HepG2 (cell line): ENCODE results near the gene NDUFS2. TPM values are rescaled to one million over a fixed set of nuclear protein-coding genes. Genes with fewer than 3 reads are reported as not detected.
A peak's percentile ranks its signal among the peaks of the same experiment; 100 is the strongest.

ENCODE experiments used
- ASH2L ChIP-seq: fragments of 300-600, 200-600 bp; sonication (generic); IDR thresholded peaks from 2 replicates; pipeline ENCODE4 v1.7.0; 2017; ENCODE audit warnings: low read depth, mild to moderate bottlenecking, moderate library complexity, mixed read lengths, low read length; ENCODE audit not compliant: insufficient read length
- BHLHE40 ChIP-seq: IDR thresholded peaks from 2 replicates; pipeline ENCODE4 v1.6.1; 2011; ENCODE audit warnings: low read length, improper control_type of control experiment
- DNMT1 ChIP-seq: sonication (generic); formaldehyde crosslinking; IDR thresholded peaks from 2 replicates; pipeline ENCODE4 v1.5.1; 2020; ENCODE audit warnings: mild to moderate bottlenecking, missing genetic modification reagents
- ERF ChIP-seq: IDR thresholded peaks from 2 replicates; pipeline ENCODE4 v1.6.1; 2018; ENCODE audit warnings: missing biosample characterization, missing genetic modification reagents
- GABPB1 ChIP-seq: IDR thresholded peaks from 2 replicates; pipeline ENCODE4 v1.6.1; 2016; ENCODE audit warnings: mild to moderate bottlenecking, missing genetic modification reagents, moderate library complexity, missing compliant biosample characterization
- HNF4G ChIP-seq, 2 experiments: sonication (generic) in 1 of 2; formaldehyde crosslinking in 1 of 2; IDR thresholded peaks; 2 replicates each; pipeline versions ENCODE4 v1.4.0 to v1.6.1; 2011 to 2020; ENCODE audit warnings: borderline replicate concordance in 2 of 2, low read depth in 2 of 2, mild to moderate bottlenecking in 2 of 2, low read length in 1 of 2, missing genetic modification reagents in 1 of 2, moderate library complexity in 1 of 2
- IRF2 ChIP-seq: IDR thresholded peaks from 2 replicates; pipeline ENCODE4 v1.6.1; 2018; ENCODE audit warnings: missing genetic modification reagents, missing compliant biosample characterization
- ISL2 ChIP-seq: sonication (generic); formaldehyde crosslinking; IDR thresholded peaks from 2 replicates; pipeline ENCODE4 v1.5.0; 2020; ENCODE audit warnings: missing genetic modification reagents
- KDM3A ChIP-seq: IDR thresholded peaks from 2 replicates; pipeline ENCODE4 v1.6.1; 2018; ENCODE audit warnings: low read depth, missing compliant biosample characterization
- KLF6 ChIP-seq: IDR thresholded peaks from 2 replicates; pipeline ENCODE4 v1.8.0; 2016; ENCODE audit warnings: missing biosample characterization, missing genetic modification reagents
- MBD4 ChIP-seq: IDR thresholded peaks from 2 replicates; pipeline ENCODE4 v1.6.1; 2012; ENCODE audit warnings: low read length, inconsistent platforms, borderline replicate concordance
- MIXL1 ChIP-seq: IDR thresholded peaks from 2 replicates; pipeline ENCODE4 v1.6.1; 2016
- NR2F2 ChIP-seq: IDR thresholded peaks from 2 replicates; pipeline ENCODE4 v1.6.1; 2012; ENCODE audit warnings: low read depth, inconsistent platforms, borderline replicate concordance
- POGZ ChIP-seq: sonication (generic); formaldehyde crosslinking; IDR thresholded peaks from 2 replicates; pipeline ENCODE4 v1.4.0; 2020; ENCODE audit warnings: mild to moderate bottlenecking, missing genetic modification reagents
- ZFAT ChIP-seq: sonication (generic); formaldehyde crosslinking; conservative IDR thresholded peaks from 2 replicates; pipeline ENCODE4 v1.8.1; 2023; ENCODE audit warnings: missing genetic modification reagents, inconsistent platforms
- ZFP1 ChIP-seq: IDR thresholded peaks from 2 replicates; pipeline ENCODE4 v1.6.1; 2016
- ZNF17 ChIP-seq: sonication (generic); formaldehyde crosslinking; IDR thresholded peaks from 2 replicates; pipeline ENCODE4 v1.5.0; 2020; ENCODE audit warnings: mild to moderate bottlenecking, missing genetic modification reagents
- ZNF30 ChIP-seq: sonication (generic); formaldehyde crosslinking; IDR thresholded peaks from 2 replicates; pipeline ENCODE4 v1.5.0; 2020; ENCODE audit warnings: mild to moderate bottlenecking, missing genetic modification reagents
- ZNF451 ChIP-seq: sonication (generic); formaldehyde crosslinking; IDR thresholded peaks from 2 replicates; pipeline ENCODE4 v1.5.0; 2020; ENCODE audit warnings: mild to moderate bottlenecking, missing genetic modification reagents
- ZNF619 ChIP-seq: sonication (generic); formaldehyde crosslinking; IDR thresholded peaks from 2 replicates; pipeline ENCODE4 v1.4.0; 2020; ENCODE audit warnings: mild to moderate bottlenecking, missing genetic modification reagents
- polyA plus RNA-seq, 8 experiments: library from polyadenylated mRNA; depleted of rRNA in 3 of 8; stranded (reverse) in 7 of 8; unstranded in 1 of 8; fragments of >200 nt; fragmentation: Illumina TruSeq in 4 of 8; extraction: Trizol in 4 of 8; gene quantifications; 2 replicates each; pipeline versions ENCODE4 v1.2.1 to v1.2.3, GENCODE V29; 2011 to 2016; ENCODE audit warnings: low read depth in 4 of 8, missing spikeins in 1 of 8, mixed read lengths in 1 of 8; ENCODE audit not compliant: insufficient read depth in 1 of 8
- total RNA-seq, 5 experiments: library from RNA; depleted of rRNA; stranded (reverse); fragments of >200 nt; fragmentation: Illumina TruSeq; extraction: Trizol; gene quantifications; 2 replicates each; pipeline ENCODE4 v1.2.3, GENCODE V29; 2016; ENCODE audit warnings: low read depth in 1 of 5
- TF ChIP-seq, protein P1 (sequence below): IDR thresholded peaks from 2 replicates; pipeline ENCODE4 v1.6.1; 2016; ENCODE audit warnings: low read depth
- TF ChIP-seq, protein P2 (sequence below): sonication (generic); formaldehyde crosslinking; IDR thresholded peaks from 2 replicates; pipeline ENCODE4 v1.5.0; 2020; ENCODE audit warnings: missing genetic modification reagents
- TF ChIP-seq, protein P3 (sequence below): IDR thresholded peaks from 2 replicates; pipeline ENCODE4 v1.6.1; 2012; ENCODE audit warnings: inconsistent platforms
- TF ChIP-seq, protein P4 (sequence below): sonication (generic); formaldehyde crosslinking; IDR thresholded peaks from 2 replicates; pipeline ENCODE4 v1.4.0; 2020; ENCODE audit warnings: missing genetic modification reagents
- TF ChIP-seq, protein P5 (sequence below): sonication (generic); formaldehyde crosslinking; IDR thresholded peaks from 2 replicates; pipeline ENCODE4 v1.4.0; 2020; ENCODE audit warnings: missing genetic modification reagents

Gene NDUFS2
- total and polyA plus RNA-seq, 2 of the 13 experiments (the other 11 are each of a cell fraction or from before 2014, with no cell fraction given): 89.9 to 118 TPM

DNA sequence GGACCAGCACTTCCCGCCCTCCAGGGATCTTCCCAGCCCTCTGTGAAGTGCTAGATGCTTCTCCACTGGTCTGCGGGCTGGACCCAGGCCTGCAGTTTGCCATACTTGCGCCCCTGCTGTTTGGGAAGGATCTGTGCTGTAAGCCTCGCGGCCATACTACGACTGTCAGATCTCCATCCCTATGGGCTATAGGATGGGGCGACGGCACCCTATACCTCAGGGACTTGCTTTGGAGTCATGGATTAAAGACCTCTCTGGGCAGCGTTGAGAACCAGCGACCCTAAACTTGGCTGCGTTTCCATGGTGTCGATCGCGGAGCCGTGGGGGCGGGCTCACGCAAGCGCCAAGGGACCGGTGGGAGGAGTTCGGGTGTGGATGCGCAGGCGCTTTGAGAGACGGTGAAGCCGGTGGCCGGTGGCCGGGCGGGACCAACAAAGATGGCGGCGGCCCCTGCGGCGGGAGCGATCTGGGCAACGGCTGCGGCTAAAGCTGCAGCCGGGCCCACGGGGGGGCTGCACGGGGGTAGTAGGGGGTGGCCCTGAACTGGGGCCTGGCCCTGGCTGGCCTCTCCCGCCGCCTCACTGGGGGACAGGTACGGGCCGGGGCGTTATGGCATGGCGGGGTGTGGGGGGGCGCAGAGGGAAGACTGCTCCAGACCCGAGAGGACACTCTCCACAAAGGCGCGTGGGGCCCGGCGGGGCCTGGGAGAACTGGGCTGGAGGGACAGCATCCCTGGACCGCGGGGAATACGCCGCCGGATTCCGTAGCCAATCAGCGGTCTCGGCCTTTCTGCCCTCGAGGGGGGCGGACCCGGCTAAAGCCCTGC is 42.9 kb upstream of the NDUFS2 start, which contains the start of gene USP21 (continued):
- TF ChIP-seq, protein P1, sequence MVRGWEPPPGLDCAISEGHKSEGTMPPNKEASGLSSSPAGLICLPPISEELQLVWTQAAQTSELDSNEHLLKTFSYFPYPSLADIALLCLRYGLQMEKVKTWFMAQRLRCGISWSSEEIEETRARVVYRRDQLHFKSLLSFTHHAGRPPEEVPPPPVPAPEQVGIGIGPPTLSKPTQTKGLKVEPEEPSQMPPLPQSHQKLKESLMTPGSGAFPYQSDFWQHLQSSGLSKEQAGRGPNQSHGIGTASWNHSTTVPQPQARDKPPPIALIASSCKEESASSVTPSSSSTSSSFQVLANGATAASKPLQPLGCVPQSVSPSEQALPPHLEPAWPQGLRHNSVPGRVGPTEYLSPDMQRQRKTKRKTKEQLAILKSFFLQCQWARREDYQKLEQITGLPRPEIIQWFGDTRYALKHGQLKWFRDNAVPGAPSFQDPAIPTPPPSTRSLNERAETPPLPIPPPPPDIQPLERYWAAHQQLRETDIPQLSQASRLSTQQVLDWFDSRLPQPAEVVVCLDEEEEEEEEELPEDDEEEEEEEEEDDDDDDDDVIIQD (CRISPR knock-in tag): no peak
- no peak for TF ChIP-seq NR2F2
- no peak for TF ChIP-seq ZNF451
- no peak for TF ChIP-seq ZNF619 (CRISPR knock-in tag)
- TF ChIP-seq, protein P2, sequence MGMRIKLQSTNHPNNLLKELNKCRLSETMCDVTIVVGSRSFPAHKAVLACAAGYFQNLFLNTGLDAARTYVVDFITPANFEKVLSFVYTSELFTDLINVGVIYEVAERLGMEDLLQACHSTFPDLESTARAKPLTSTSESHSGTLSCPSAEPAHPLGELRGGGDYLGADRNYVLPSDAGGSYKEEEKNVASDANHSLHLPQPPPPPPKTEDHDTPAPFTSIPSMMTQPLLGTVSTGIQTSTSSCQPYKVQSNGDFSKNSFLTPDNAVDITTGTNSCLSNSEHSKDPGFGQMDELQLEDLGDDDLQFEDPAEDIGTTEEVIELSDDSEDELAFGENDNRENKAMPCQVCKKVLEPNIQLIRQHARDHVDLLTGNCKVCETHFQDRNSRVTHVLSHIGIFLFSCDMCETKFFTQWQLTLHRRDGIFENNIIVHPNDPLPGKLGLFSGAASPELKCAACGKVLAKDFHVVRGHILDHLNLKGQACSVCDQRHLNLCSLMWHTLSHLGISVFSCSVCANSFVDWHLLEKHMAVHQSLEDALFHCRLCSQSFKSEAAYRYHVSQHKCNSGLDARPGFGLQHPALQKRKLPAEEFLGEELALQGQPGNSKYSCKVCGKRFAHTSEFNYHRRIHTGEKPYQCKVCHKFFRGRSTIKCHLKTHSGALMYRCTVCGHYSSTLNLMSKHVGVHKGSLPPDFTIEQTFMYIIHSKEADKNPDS: no peak
- peak; percentile 21; the same call in 1 of the 2 replicates for TF ChIP-seq KDM3A (CRISPR knock-in tag)
- no peak for TF ChIP-seq BHLHE40
- no peak for TF ChIP-seq IRF2
- TF ChIP-seq, protein P3, sequence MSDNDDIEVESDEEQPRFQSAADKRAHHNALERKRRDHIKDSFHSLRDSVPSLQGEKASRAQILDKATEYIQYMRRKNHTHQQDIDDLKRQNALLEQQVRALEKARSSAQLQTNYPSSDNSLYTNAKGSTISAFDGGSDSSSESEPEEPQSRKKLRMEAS: peak; percentile 42; the same call in 1 of the 2 replicates
- TF ChIP-seq, protein P4, sequence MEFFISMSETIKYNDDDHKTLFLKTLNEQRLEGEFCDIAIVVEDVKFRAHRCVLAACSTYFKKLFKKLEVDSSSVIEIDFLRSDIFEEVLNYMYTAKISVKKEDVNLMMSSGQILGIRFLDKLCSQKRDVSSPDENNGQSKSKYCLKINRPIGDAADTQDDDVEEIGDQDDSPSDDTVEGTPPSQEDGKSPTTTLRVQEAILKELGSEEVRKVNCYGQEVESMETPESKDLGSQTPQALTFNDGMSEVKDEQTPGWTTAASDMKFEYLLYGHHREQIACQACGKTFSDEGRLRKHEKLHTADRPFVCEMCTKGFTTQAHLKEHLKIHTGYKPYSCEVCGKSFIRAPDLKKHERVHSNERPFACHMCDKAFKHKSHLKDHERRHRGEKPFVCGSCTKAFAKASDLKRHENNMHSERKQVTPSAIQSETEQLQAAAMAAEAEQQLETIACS (CRISPR knock-in tag): no peak
- TF ChIP-seq DNMT1 (CRISPR knock-in tag): no peak
- peak; percentile 56 for TF ChIP-seq POGZ (CRISPR knock-in tag)
- no peak for TF ChIP-seq ZFAT (CRISPR knock-in tag)
- TF ChIP-seq ZNF30 (CRISPR knock-in tag): no peak
- no peak for TF ChIP-seq MIXL1
- peak; percentile 86 for TF ChIP-seq GABPB1
- no peak for TF ChIP-seq ZFP1 (CRISPR knock-in tag)
- TF ChIP-seq MBD4: no peak
- peak; percentile 77 for TF ChIP-seq ASH2L
- TF ChIP-seq HNF4G (IDR thresholded peaks at IDR 0.05; ENCODE audit: borderline replicate concordance, low read depth, low read length): no peak
- 0 out of 2 replicates have a peak, but pooled peaks have one; percentile 17 for TF ChIP-seq HNF4G (CRISPR knock-in tag; IDR thresholded peaks at IDR 0.05; ENCODE audit: borderline replicate concordance, low read depth)
- 0 out of 2 replicates have a peak, but pooled peaks have one; percentile 33 for TF ChIP-seq ISL2 (CRISPR knock-in tag)
- no peak for TF ChIP-seq ZNF17 (CRISPR knock-in tag)
- TF ChIP-seq, protein P5, sequence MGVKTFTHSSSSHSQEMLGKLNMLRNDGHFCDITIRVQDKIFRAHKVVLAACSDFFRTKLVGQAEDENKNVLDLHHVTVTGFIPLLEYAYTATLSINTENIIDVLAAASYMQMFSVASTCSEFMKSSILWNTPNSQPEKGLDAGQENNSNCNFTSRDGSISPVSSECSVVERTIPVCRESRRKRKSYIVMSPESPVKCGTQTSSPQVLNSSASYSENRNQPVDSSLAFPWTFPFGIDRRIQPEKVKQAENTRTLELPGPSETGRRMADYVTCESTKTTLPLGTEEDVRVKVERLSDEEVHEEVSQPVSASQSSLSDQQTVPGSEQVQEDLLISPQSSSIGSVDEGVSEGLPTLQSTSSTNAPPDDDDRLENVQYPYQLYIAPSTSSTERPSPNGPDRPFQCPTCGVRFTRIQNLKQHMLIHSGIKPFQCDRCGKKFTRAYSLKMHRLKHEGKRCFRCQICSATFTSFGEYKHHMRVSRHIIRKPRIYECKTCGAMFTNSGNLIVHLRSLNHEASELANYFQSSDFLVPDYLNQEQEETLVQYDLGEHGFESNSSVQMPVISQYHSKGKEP (CRISPR knock-in tag): no peak
- TF ChIP-seq ERF (CRISPR knock-in tag): peak; percentile 12; the same call in 1 of the 2 replicates
- TF ChIP-seq KLF6 (CRISPR knock-in tag): 0 out of 2 replicates have a peak, but pooled peaks have one; percentile 41
